GM18520 (cell line): ENCODE measurements around the gene EHHADH.

Source experiments
- ATAC-seq: cut with Tn5 transposase; IDR thresholded peaks from one replicate; pipeline ENCODE4 v1.9.1; 2021; ENCODE audit not compliant: unreplicated experiment

EHHADH gene

GRCh38 chr3:185199206-185199605 lies 54.6 kb downstream of the EHHADH start:
- no peak for ATAC-seq

GRCh38 chr3:185197068-185197467 lies 56.8 kb downstream of the EHHADH start:
- no peak for ATAC-seq

GRCh38 chr3:185195652-185196051 lies 58.2 kb downstream of the EHHADH start:
- no peak for ATAC-seq

GRCh38 chr3:185188816-185189215 lies 65.0 kb downstream of the EHHADH start:
- no peak for ATAC-seq

GRCh38 chr3:185187391-185187790 lies 66.5 kb downstream of the EHHADH start:
- ATAC-seq = no peak

GRCh38 chr3:185176750-185177359 lies 77.0 kb downstream of the EHHADH start:
- ATAC-seq = no peak

GRCh38 chr3:185175370-185175987 lies 78.4 kb downstream of the EHHADH start:
- ATAC-seq = no peak

- ATAC-seq = no peak
Measured at GRCh38 chr3:185172086-185173049, 81.5 kb downstream of the EHHADH start.

- ATAC-seq = no peak
Measured at GRCh38 chr3:185164428-185165217, 89.2 kb downstream of the EHHADH start.

- no peak for ATAC-seq
Measured at GRCh38 chr3:185162634-185163033, 91.2 kb downstream of the EHHADH start.

GRCh38 chr3:185161761-185162160 lies 92.1 kb downstream of the EHHADH start:
- ATAC-seq = no peak

GRCh38 chr3:185157347-185157746 lies 96.5 kb downstream of the EHHADH start:
- ATAC-seq = no peak

- no peak for ATAC-seq
Measured at GRCh38 chr3:185155678-185156077, 98.2 kb downstream of the EHHADH start.

- no peak for ATAC-seq
Measured at GRCh38 chr3:185153861-185154629, 99.8 kb downstream of the EHHADH start.

- ATAC-seq = no peak
Measured at GRCh38 chr3:185153171-185153771, 100.6 kb downstream of the EHHADH start.

- no peak for ATAC-seq
Measured at GRCh38 chr3:185152410-185153170, 101.3 kb downstream of the EHHADH start, which contains the start of gene C3orf70. Gene C3orf70 (minus strand): TSS chr3:185153060. CDS start chr3:185152823, 237 bp downstream.

GRCh38 chr3:185151964-185152409 lies 101.9 kb downstream of the EHHADH start:
- ATAC-seq = no peak

- ATAC-seq = no peak
Measured at GRCh38 chr3:185151101-185151963, 102.5 kb downstream of the EHHADH start.
